Stimulated activated CD4-positive, alpha-beta T cell treated with anti-CD3 and anti-CD28 coated beads, Interleukin-12 subunit alpha, Interleukin-12 subunit beta, amount 100 ng/mL, for 4 hours (primary cell): Measurements from ENCODE around the gene CRAT.

Experiments used
- DNase-seq: peaks from one replicate; pipeline ENCODE4 v3.0.0-alpha.2; 2020

The CRAT gene

DNA sequence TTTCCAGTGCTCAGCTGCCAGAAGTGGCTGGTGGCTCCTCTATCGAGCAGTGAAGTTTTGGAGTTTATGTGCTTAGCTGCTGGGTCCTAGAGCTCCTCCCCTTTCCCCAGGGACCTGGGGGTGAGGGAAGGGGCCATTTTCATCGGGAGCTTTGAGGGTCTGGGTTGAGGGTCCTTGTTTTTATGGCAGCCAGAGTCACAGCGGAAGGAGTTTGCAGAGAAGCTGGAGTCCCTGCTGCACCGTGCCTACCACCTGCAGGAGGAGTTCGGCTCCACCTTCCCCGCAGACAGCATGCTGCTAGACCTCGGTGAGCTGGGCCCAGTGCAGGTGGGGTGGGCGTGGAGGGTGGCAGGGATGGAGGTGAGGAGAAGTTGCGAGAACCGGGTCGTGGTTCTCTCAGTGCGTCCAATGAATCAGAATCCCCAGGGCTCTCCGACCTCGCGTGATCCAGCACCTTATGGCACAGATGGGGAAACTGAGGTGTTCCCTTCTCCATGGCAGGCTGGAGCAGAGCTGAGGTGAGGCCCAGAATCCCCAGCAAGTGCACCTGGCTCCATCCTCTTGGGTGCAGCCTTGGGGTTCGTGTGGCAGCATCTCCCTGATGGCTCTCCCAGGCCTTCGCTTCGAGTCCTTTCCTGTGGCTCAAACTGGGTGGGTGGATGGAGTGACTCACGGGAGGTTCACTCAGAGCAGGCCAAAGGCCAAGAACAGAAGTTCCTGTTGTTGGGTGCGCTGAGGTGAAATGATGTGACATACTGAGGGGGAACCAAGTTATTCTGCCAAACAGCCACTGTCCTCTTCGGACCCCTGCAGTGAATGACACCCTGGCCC, 51.4 kb downstream of the CRAT start:
- no peak for DNase-seq

DNA sequence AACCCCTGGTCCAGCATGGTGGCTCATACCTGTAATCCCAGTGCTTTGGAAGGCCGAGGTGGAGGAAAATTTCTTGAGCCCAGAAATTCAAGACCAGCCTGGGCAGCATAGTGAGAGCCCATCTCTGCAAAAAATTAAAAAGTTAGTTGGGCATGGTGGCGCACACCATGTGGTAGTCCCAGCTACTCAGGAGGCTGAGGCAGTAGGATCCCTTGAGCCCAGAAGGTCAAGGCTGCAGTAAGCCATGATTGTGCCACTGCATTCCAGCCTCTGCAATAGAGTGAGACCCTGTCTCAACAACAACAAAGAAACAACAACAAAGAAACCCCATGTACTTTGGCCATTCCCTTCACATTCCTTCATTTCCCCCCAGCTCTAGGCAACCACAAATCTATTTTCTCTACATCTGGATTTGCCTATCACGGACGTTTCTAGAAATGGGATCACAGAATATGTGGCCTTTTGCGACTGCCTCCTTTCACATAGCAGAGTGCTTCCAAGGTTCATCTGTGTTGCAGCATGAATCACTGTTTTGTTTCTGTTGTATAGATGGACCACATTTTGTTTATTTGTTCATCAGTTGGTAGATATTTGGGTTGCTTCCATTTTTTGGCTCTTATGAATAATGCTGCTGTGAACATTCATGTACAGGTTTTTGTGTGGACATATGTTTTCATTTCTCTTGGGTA, 56.3 kb downstream of the CRAT start:
- no peak for DNase-seq

DNA sequence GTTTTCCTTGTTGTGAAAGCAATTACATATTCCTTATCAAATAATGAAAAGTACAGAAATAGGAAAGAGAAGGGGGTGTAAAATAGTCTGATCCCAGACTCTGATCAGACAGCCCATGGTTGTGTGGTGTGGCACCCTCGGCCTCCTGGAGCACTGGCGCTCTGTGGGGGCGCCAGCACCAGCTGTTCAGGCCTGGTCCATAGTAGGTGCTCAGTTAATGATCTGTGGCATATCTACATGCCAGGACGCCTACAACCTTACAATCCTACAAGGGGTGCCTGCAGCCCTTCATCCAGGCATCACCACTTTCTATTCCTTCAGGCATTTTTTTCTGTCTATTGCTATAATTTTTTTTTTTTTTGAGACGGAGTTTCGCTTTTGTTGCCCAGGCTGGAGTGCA, 57.6 kb downstream of the CRAT start:
- no peak for DNase-seq

DNA sequence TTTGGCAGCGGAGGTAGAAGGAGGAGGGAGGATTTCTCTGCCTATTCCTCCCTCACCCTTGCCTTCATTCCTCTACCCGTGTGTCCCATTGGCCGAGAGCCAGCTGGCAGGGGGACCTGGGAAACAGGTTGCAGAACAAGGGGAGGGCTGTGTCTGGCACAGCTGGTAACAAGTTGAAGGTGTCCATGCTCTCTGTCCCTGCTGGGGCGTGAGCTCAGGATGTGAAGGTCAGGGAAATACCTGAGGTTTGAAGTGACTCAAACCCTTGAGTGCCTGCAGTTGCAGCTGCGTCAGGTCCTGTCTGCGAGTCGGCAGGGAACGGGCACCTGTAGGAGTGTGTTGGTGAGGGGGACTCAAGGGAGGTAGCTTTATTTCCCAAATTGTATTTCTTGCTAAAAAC, 58.0 kb downstream of the CRAT start:
- no peak for DNase-seq
